GM12891 (cell line): Measurements from ENCODE around the gene RRP15. TPM values are rescaled to one million over a fixed set of nuclear protein-coding genes. Genes with fewer than 3 reads are reported as not detected.

Experiments used
- DNase-seq: peaks from one replicate; pipeline ENCODE4 v3.0.0; 2011; ENCODE audit warnings: low spot score; ENCODE audit not compliant: insufficient read length
- FAIRE-seq: peaks from 2 replicates; lab custom pipeline; 2011; peaks lifted over from hg19 to GRCh38; lab: Jason Lieb, UNC
- PAX5 ChIP-seq: IDR thresholded peaks from 2 replicates; pipeline ENCODE4 v1.6.1; 2011; ENCODE audit warnings: low read length, moderate library complexity, mild to moderate bottlenecking; ENCODE audit not compliant: insufficient read depth, severe bottlenecking
- POLR2A ChIP-seq: IDR thresholded peaks from 2 replicates; pipeline ENCODE4 v1.6.1; 2011; ENCODE audit warnings: low read depth, low read length, control low read depth
- POLR2AphosphoS5 ChIP-seq: IDR thresholded peaks from 2 replicates; pipeline ENCODE4 v1.6.1; 2011; ENCODE audit warnings: low read depth, low read length, control low read depth
- POU2F2 ChIP-seq: IDR thresholded peaks from 2 replicates; pipeline ENCODE4 v1.6.1; 2011; ENCODE audit warnings: low read depth, mild to moderate bottlenecking, control low read depth, low read length, moderate library complexity
- SPI1 ChIP-seq: IDR thresholded peaks from 2 replicates; pipeline ENCODE4 v1.6.1; 2011; ENCODE audit warnings: low read depth, low read length, control low read depth
- TAF1 ChIP-seq: IDR thresholded peaks from 2 replicates; pipeline ENCODE4 v1.6.1; 2011; ENCODE audit warnings: low read depth, low read length, control low read depth
- polyA plus RNA-seq: library from polyadenylated mRNA; unstranded; fragments of >200 nt; gene quantifications from one replicate; pipeline ENCODE4 v1.2.1, GENCODE V29; 2012; ENCODE audit warnings: low read depth, missing spikeins, inconsistent platforms; ENCODE audit not compliant: missing spikeins

Gene RRP15
- polyA plus RNA-seq, result 6.4 TPM

GRCh38 chr1:218284917-218285635, at the start of gene RRP15:
Gene RRP15 (plus strand): TSS chr1:218285293. CDS start chr1:218285317, 24 bp downstream.
- FAIRE-seq (peak; percentile 89), DNase-seq (peak; percentile 64)
- peak; percentile 76 for TF ChIP-seq POLR2AphosphoS5
- TF ChIP-seq POU2F2, result peak; percentile 75
- no peak for TF ChIP-seq SPI1
- no peak for TF ChIP-seq PAX5
- peak; percentile 98 for TF ChIP-seq TAF1
- peak; percentile 76 for TF ChIP-seq POLR2A

GRCh38 chr1:218242171-218242570, 42.9 kb upstream of the RRP15 start:
- FAIRE-seq (no peak), DNase-seq (no peak)
- TF ChIP-seq SPI1 (no peak), TAF1 (no peak), POU2F2 (no peak), POLR2A (no peak), POLR2AphosphoS5 (no peak), PAX5 (no peak)

- no peak for FAIRE-seq
- DNase-seq, result no peak
- TF ChIP-seq SPI1, result 0 out of 2 replicates have a peak, but pooled peaks have one; percentile 7
- no peak for TF ChIP-seq PAX5
These were observed 37.8 kb upstream of the RRP15 start for GRCh38 chr1:218247339-218247738.

- no peak for TF ChIP-seq POLR2A
- no peak for TF ChIP-seq TAF1
- TF ChIP-seq POLR2AphosphoS5, result no peak
- TF ChIP-seq POU2F2, result no peak
- no peak for TF ChIP-seq SPI1
- TF ChIP-seq PAX5, result no peak
These were observed 35.6 kb upstream of the RRP15 start for GRCh38 chr1:218249338-218250140.

GRCh38 chr1:218250492-218250891, 34.6 kb upstream of the RRP15 start:
- DNase-seq (no peak), FAIRE-seq (no peak)
- TF ChIP-seq PAX5 (no peak), POLR2A (no peak), POU2F2 (no peak), SPI1 (no peak), POLR2AphosphoS5 (no peak), TAF1 (no peak)

More at GRCh38 chr1:218249338-218250140, 35.6 kb upstream of the RRP15 start:
- FAIRE-seq, result no peak
- no peak for DNase-seq

- FAIRE-seq (no peak), DNase-seq (no peak)
- no peak for TF ChIP-seq PAX5
- TF ChIP-seq POU2F2, result no peak
- no peak for TF ChIP-seq TAF1
- TF ChIP-seq POLR2A, result no peak
- TF ChIP-seq SPI1, result no peak
- no peak for TF ChIP-seq POLR2AphosphoS5
These were observed 30.7 kb upstream of the RRP15 start for GRCh38 chr1:218254296-218254946.

- FAIRE-seq (no peak), DNase-seq (no peak)
- TF ChIP-seq POLR2AphosphoS5, result no peak
- TF ChIP-seq POLR2A, result no peak
- TF ChIP-seq PAX5, result no peak
- TF ChIP-seq SPI1, result no peak
- TF ChIP-seq TAF1, result no peak
- TF ChIP-seq POU2F2, result no peak
These were observed 30.0 kb upstream of the RRP15 start for GRCh38 chr1:218255090-218255489.

- TF ChIP-seq SPI1, result no peak
- no peak for TF ChIP-seq POLR2A
- TF ChIP-seq TAF1, result no peak
- TF ChIP-seq PAX5, result no peak
- no peak for TF ChIP-seq POLR2AphosphoS5
- TF ChIP-seq POU2F2, result no peak
- DNase-seq (no peak), FAIRE-seq (no peak)
These were observed 27.7 kb upstream of the RRP15 start for GRCh38 chr1:218257371-218257770.

- DNase-seq (no peak), FAIRE-seq (no peak)
- TF ChIP-seq PAX5 (no peak), SPI1 (no peak), POLR2AphosphoS5 (no peak), POLR2A (no peak), TAF1 (no peak), POU2F2 (no peak)
These were observed 27.1 kb upstream of the RRP15 start for GRCh38 chr1:218257971-218258370.

GRCh38 chr1:218259339-218259738, 25.8 kb upstream of the RRP15 start:
- FAIRE-seq, result no peak
- TF ChIP-seq PAX5, result no peak
- no peak for TF ChIP-seq SPI1
- no peak for TF ChIP-seq POLR2A
- no peak for TF ChIP-seq TAF1
- TF ChIP-seq POU2F2, result no peak
- TF ChIP-seq POLR2AphosphoS5, result no peak
- DNase-seq, result no peak
